Mucosa of stomach (tissue), 1 donor: ENCODE measurements around the gene RRBP1.

Experiments used
- H3K27me3 ChIP-seq: one replicate; pipeline ENCODE4 v1.7.0; 2013; ENCODE audit warnings: mild to moderate bottlenecking, low read length; ENCODE audit not compliant: control insufficient read depth, insufficient read depth
- H3K36me3 ChIP-seq: one replicate; pipeline ENCODE4 v1.7.0; 2013; ENCODE audit warnings: low read length; ENCODE audit not compliant: control insufficient read depth, insufficient read depth
- H3K4me1 ChIP-seq: one replicate; pipeline ENCODE4 v1.7.0; 2013; ENCODE audit warnings: mild to moderate bottlenecking, low read length; ENCODE audit not compliant: control insufficient read depth, insufficient read depth
- H3K4me3 ChIP-seq: one replicate; pipeline ENCODE4 v1.7.0; 2013; ENCODE audit warnings: low read length
- H3K9ac ChIP-seq: one replicate; pipeline ENCODE4 v1.7.0; 2013; ENCODE audit warnings: mild to moderate bottlenecking, low read length, moderate library complexity
- H3K9me3 ChIP-seq: one replicate; pipeline ENCODE4 v1.7.0; 2013; ENCODE audit warnings: mild to moderate bottlenecking, low read length, moderate library complexity; ENCODE audit not compliant: control insufficient read depth
- donor health status: Pancreatic carcinoma.

RRBP1 gene

GRCh38 chr20:17647391-17648314 lies 34.4 kb downstream of the RRBP1 start:
- Histone ChIP-seq H3K4me1 (peaks cover 75% of the 10 kb centered on the region), H3K36me3 (peaks cover 4% of the 10 kb centered on the region), H3K9ac (no peak overlapping the region), H3K27me3 (no peaks in the 10 kb centered on the region), H3K4me3 (no peak overlapping the region), H3K9me3 (no peaks in the 10 kb centered on the region)

GRCh38 chr20:17646961-17647301 lies 35.1 kb downstream of the RRBP1 start:
- H3K36me3 ChIP-seq: peaks cover 6% of the 10 kb centered on the region
- H3K4me3 ChIP-seq: no peak overlapping the region
- H3K4me1 ChIP-seq: peaks cover 68% of the 10 kb centered on the region
- no peaks in the 10 kb centered on the region for H3K27me3 ChIP-seq
- H3K9ac ChIP-seq: no peak overlapping the region
- no peaks in the 10 kb centered on the region for H3K9me3 ChIP-seq

DNA sequence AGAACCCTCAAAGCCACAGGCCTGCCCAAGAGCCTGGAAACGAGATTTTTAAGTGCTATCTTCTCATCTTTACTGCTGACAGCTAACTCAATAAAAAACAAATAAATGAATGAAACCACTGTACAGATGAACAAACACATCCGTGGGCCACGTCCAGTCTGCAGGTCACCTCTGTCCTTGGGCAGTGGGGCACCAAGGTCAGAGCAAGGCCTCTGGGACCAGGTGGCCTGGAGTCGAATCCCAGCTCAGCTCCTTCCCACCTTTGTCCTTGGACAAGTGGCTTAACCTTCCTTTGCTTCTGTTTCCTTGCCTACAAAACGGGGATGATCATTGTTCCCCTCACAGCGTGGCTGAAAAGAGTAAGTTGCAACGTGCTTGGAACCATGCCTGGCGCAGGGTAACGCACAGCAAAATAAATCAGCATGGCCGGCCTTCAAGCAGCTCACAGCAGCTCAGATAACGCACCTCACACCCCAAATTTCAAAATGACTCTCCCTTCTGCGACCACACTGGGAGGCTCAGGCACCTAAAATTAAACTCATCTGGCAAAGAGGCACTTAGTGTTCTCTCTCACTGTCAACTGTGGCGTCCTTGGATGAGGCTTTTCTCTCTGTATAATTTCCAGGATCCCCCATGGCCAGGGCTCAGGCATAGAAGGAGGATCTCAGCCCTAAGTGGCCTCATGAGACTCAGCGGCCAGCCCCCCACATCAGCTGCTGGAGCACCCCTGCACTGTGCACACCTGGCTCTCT lies 35.7 kb downstream of the RRBP1 start:
- Histone ChIP-seq H3K9me3 (no peaks in the 10 kb centered on the region), H3K4me1 (peaks cover 64% of the 10 kb centered on the region), H3K27me3 (no peaks in the 10 kb centered on the region), H3K4me3 (no peak overlapping the region), H3K9ac (no peak overlapping the region), H3K36me3 (peaks cover 6% of the 10 kb centered on the region)

DNA sequence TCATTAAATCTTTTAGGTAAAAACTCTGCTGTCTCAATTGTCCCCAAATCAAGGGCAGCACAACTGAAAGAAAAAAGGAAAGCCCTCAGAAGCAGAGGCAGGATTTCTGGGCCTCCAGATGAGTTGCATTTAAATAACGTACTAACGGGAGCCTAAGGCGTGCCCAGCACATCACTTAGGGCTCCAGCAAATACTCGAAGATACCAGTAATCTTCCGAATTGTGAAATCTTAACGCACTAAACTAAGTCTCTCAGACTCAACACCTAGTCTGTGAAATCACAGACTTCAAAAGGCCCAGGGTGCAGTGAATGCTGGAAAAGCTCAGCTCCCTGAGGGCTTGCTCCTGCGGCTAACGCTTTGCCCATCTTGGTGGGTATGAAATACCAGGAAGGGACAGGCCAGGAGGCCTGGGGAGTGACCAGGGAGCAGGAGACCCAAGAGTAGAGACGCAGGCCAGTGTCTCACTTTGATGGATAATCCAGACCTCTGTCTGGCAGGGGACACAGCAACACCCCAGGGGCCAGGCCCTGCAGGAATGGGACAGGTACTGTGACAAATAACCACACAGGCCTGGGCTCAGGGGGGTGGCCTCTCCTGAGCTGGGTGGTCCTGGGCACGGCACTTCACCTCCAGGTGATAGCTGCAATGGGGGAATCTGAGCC lies 36.4 kb downstream of the RRBP1 start:
- no peak overlapping the region for H3K4me3 ChIP-seq
- H3K36me3 ChIP-seq: peaks cover 6% of the 10 kb centered on the region
- H3K27me3 ChIP-seq: no peaks in the 10 kb centered on the region
- peaks cover 62% of the 10 kb centered on the region for H3K4me1 ChIP-seq
- H3K9ac ChIP-seq: no peak overlapping the region
- no peaks in the 10 kb centered on the region for H3K9me3 ChIP-seq

GRCh38 chr20:17645010-17645409 lies 37.0 kb downstream of the RRBP1 start:
- Histone ChIP-seq H3K36me3 (peaks cover 6% of the 10 kb centered on the region), H3K27me3 (no peaks in the 10 kb centered on the region), H3K9ac (no peak overlapping the region), H3K9me3 (no peaks in the 10 kb centered on the region), H3K4me1 (peaks cover 56% of the 10 kb centered on the region), H3K4me3 (no peak overlapping the region)

GRCh38 chr20:17644451-17644850 lies 37.6 kb downstream of the RRBP1 start:
- Histone ChIP-seq H3K9ac (no peak overlapping the region), H3K4me3 (no peak overlapping the region), H3K27me3 (no peaks in the 10 kb centered on the region), H3K9me3 (no peaks in the 10 kb centered on the region), H3K4me1 (peaks cover 51% of the 10 kb centered on the region), H3K36me3 (peaks cover 6% of the 10 kb centered on the region)

DNA sequence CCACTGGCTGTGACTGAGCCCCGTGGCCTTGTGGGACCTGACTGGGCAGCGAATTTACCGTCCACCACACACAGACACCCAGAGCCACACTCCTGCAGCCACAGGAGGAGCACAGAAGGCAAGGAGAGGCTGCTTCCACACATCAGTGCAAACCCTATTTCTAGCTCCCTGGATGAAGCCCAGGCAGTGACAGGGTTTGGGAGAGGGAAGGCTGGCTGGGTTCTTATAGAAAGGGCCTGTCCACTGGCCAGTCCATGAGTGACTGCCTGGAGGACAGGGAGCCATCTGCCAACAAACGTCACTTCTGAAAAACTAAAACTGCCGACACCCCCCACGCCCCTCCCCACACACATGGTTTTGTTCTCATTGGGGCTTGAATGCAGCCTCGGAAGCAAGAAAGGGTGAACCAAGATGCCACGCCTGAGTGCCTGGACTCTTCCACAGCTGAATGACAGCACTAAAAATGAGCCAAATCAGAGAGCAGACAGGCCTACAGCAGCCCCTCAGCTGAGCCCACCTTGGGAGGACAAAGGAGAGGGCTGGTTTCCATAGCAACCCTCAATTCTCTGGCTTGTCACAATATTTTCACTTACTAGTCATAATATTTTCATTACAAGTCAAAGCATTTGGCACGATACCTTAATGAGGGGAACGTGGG lies 38.4 kb downstream of the RRBP1 start:
- no peak overlapping the region for H3K4me3 ChIP-seq
- H3K9ac ChIP-seq: no peak overlapping the region
- H3K27me3 ChIP-seq: no peaks in the 10 kb centered on the region
- H3K36me3 ChIP-seq: peaks cover 6% of the 10 kb centered on the region
- H3K4me1 ChIP-seq: peaks cover 44% of the 10 kb centered on the region
- H3K9me3 ChIP-seq: no peaks in the 10 kb centered on the region

DNA sequence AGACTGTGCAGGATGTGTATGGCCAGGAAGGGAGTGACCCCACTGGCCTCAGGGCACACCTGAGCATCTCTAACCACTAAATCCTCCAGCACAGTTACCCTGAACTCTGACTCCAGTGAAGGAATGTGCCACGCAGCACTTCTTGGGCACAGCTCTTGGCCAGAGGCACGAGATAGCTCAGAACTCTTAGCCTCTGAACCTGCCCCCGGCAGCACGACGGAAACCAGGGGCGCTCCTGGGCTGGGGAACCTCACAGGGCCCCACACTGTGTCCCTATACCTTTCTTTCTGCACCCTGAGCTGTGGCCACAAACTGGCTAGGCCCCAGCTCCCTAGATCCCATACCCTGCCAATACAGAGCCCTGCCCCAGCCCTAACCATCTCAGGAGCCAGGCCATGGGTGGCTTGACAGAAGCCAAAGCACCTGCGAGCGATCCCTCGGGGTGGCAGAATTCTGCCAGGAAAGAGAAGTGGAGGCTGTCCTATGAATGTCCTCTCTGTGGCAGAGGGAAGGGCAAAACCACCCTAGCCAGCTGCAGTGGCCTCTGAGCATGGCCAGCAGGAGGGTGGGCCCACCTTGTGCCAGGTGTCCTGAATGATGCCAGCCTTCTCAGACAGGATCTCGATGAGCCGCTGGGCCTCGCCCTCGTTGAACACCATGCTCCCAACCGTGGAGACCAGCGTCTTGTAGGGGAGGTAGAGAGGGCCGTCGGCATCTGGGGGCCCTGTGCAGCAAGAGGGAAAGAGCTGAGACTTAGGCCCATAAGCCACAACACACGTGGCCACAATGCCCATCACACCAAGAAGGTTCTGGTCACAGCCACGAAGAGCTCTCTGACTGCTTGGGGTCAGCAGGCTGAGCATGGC lies 39.4 kb downstream of the RRBP1 start:
- no peaks in the 10 kb centered on the region for H3K9me3 ChIP-seq
- no peak overlapping the region for H3K9ac ChIP-seq
- peaks cover 6% of the 10 kb centered on the region for H3K36me3 ChIP-seq
- H3K4me3 ChIP-seq: no peak overlapping the region
- H3K27me3 ChIP-seq: no peaks in the 10 kb centered on the region
- peaks cover 35% of the 10 kb centered on the region for H3K4me1 ChIP-seq

DNA sequence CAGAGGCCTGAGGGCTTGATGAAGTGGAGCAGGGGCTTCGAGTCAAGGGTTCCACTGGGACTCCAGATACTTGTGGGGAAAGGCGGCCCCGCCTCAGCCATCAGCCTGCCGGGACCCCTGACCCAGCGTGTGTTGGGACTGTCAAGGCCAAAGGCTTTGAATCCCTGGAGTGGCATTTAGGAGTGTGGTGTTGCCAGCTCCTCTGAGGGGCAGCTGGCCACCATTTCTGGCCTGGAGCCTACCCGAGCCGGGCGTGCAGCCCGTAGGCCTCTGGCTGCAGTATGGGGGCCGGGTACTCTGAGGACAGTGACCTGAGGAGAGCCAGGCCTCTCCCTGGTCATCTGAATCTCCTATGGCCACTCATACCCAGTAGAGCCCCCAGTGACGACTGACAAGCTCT lies 40.0 kb downstream of the RRBP1 start:
- peaks cover 32% of the 10 kb centered on the region for H3K4me1 ChIP-seq
- H3K36me3 ChIP-seq: peaks cover 6% of the 10 kb centered on the region
- no peak overlapping the region for H3K9ac ChIP-seq
- no peaks in the 10 kb centered on the region for H3K27me3 ChIP-seq
- no peak overlapping the region for H3K4me3 ChIP-seq
- H3K9me3 ChIP-seq: no peaks in the 10 kb centered on the region

DNA sequence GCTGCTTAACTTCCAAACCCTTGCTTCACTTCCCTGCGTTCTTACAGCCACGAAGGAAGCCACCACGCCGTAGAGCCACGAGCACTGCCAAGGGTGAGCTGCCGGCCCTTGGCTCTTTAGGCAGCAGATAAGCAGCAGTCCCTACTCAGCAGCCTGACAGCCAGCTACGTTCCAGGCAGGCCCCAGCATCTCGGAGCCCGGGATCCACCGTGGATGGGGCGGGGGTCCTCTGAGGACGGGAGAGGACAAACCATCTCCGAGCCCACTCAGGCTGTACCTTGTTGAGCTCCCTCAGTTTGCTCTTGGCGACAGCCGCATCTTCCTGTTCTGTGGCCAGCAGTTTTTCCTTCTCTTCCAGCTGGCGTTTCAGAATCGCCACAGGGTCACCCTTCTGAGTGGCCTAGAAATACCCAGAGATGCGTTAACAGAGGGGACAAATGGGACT lies 40.5 kb downstream of the RRBP1 start:
- Histone ChIP-seq H3K4me3 (no peak overlapping the region), H3K4me1 (peaks cover 32% of the 10 kb centered on the region), H3K9me3 (no peaks in the 10 kb centered on the region), H3K36me3 (peaks cover 8% of the 10 kb centered on the region), H3K9ac (no peak overlapping the region), H3K27me3 (no peaks in the 10 kb centered on the region)

GRCh38 chr20:17640875-17641378 lies 41.1 kb downstream of the RRBP1 start:
- H3K36me3 ChIP-seq: peaks cover 12% of the 10 kb centered on the region
- H3K27me3 ChIP-seq: no peaks in the 10 kb centered on the region
- no peak overlapping the region for H3K9ac ChIP-seq
- H3K9me3 ChIP-seq: no peaks in the 10 kb centered on the region
- H3K4me1 ChIP-seq: peaks cover 32% of the 10 kb centered on the region
- no peak overlapping the region for H3K4me3 ChIP-seq
